ENCODE results near the gene RIT2. TPM values are rescaled to one million over a fixed set of nuclear protein-coding genes. Genes with fewer than 3 reads are reported as not detected.
"Not testable (repeated sequence)": the region's sequence is repeated elsewhere in the genome, so short reads cannot be mapped to it uniquely, and the experiment has no call there.

The RIT2 gene
- total RNA-seq, 2 donors from 2014 or later, result not detected

DNA sequence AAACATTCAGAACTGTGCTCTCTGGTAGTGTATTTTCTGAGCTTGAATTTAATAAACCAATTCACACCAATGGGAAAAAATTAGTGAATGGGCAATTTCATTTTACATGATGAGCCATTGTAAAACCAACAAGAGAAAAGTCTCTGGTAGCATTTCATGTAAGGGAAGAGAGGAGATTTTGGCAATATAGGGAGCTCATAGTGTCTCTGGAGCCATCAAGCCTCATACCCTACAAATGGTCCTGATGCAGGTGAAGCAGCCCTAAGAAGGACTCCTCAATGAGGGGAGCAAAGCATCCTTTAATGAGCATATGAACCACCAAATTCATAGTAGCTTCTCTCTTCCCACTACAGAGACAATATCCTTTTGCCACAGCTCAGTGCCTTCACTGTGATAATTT lies 373.0 kb downstream of the RIT2 start:
- Histone ChIP-seq H3K27me3 (no peaks in the 10 kb centered on the region), H3K9ac (ENCODE audit: low read depth in 2 of 2, low read length in 2 of 2) (no peak overlapping the region), H3K9me3 (no peaks in the 10 kb centered on the region), H3K4me3 (no peak overlapping the region), H3K36me3 (no peaks in the 10 kb centered on the region), H3K27ac (no peak overlapping the region), H3K4me1 (no peaks in the 10 kb centered on the region)
- no peak for DNase-seq
- intact Hi-C loops (cut with DNase I), result no loop called here
- no peak for TF ChIP-seq CTCF (IDR thresholded peaks at IDR 0.05)

GRCh38 chr18:42741805-42742347 lies 373.6 kb downstream of the RIT2 start:
- H3K36me3 ChIP-seq; H3K27me3 ChIP-seq; H3K9ac ChIP-seq (ENCODE audit: low read depth in 2 of 2, low read length in 2 of 2); H3K9me3 ChIP-seq; DNase-seq; H3K4me3 ChIP-seq; H3K27ac ChIP-seq; intact Hi-C loops (cut with DNase I); H3K4me1 ChIP-seq: not testable (repeated sequence)

- H3K4me1 ChIP-seq; H3K9me3 ChIP-seq; H3K27me3 ChIP-seq; intact Hi-C loops (cut with DNase I); H3K4me3 ChIP-seq; H3K27ac ChIP-seq; H3K36me3 ChIP-seq; DNase-seq; H3K9ac ChIP-seq (ENCODE audit: low read depth in 2 of 2, low read length in 2 of 2): not testable (repeated sequence)
Measured at GRCh38 chr18:42741299-42741698, 374.2 kb downstream of the RIT2 start.

DNA sequence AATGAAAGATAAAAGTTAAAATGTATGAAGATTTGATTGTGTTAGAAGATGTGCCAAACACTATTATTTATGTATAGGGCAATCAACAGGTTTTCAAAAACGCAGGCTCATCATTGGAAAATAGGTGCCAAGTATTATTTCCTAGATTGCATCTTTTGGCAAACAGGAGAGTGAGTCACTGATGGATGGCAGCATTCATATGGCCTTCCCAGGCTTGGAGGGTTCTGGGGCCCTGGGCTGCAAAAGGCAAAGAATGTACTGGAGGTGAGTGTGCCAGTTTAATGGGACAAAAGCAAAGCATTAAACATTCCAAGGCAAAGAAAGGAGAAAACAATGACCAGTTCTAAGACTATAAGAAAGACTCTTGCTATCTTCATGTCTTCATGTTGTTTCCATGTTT lies 379.4 kb downstream of the RIT2 start:
- Histone ChIP-seq H3K27ac (no peak overlapping the region), H3K9ac (ENCODE audit: low read depth in 2 of 2, low read length in 2 of 2) (no peak overlapping the region), H3K36me3 (no peaks in the 10 kb centered on the region), H3K9me3 (no peaks in the 10 kb centered on the region), H3K27me3 (no peaks in the 10 kb centered on the region), H3K4me1 (no peaks in the 10 kb centered on the region), H3K4me3 (no peak overlapping the region)
- DNase-seq, result no peak
- intact Hi-C loops (cut with DNase I), result no loop called here
- no peak for TF ChIP-seq CTCF (IDR thresholded peaks at IDR 0.05)

DNA sequence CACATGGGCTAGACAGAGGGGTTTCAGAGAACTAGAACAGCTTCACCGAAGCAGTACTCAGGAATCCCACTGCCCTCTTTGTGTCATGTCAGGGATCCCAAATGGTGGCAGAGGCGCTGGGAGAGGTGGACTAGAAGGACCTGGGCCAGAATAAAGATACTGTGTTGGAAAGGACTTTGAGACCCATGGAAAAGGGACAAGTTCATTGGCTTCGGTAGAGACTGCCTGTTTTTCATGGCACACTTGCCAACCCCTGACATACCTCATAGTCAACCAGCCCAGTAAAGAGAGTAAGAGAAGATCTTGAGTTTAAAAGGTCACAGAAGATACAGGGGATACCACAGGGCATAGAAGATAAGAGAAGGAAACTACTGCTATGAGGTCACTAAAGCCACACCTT lies 381.0 kb downstream of the RIT2 start:
- Histone ChIP-seq H3K4me1 (no peaks in the 10 kb centered on the region), H3K9ac (ENCODE audit: low read depth in 2 of 2, low read length in 2 of 2) (no peak overlapping the region), H3K27ac (no peak overlapping the region), H3K36me3 (no peaks in the 10 kb centered on the region), H3K9me3 (no peaks in the 10 kb centered on the region), H3K4me3 (no peak overlapping the region), H3K27me3 (no peaks in the 10 kb centered on the region)
- intact Hi-C loops (cut with DNase I), result no loop called here
- no peak for DNase-seq
- no peak for TF ChIP-seq CTCF (IDR thresholded peaks at IDR 0.05)

DNA sequence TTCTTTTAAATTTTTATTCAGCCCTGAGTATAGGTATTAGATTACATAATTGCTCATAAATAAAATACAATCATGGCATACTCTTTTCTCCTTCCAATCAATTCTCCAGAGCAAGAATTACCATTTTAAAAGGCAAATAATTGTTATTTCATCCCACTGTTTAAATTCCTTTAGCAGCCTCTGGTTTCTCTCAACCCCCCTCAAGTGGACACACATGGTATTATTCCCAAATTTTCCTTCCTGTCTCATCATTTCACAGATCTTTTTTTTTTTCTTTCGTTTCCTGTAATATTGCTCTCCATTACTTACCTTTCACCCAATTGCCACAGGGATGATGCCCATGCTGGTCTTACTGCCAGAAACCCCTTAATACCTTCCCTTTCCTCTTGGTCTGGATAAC lies 385.2 kb downstream of the RIT2 start:
- H3K27ac ChIP-seq, result no peak overlapping the region
- no peaks in the 10 kb centered on the region for H3K36me3 ChIP-seq
- intact Hi-C loops (cut with DNase I), result no loop called here
- no peak overlapping the region for H3K4me3 ChIP-seq
- no peaks in the 10 kb centered on the region for H3K9me3 ChIP-seq
- no peak overlapping the region for H3K9ac ChIP-seq (ENCODE audit: low read depth in 2 of 2, low read length in 2 of 2)
- no peak for TF ChIP-seq CTCF (IDR thresholded peaks at IDR 0.05)
- no peaks in the 10 kb centered on the region for H3K4me1 ChIP-seq
- DNase-seq, result no peak
- H3K27me3 ChIP-seq, result no peaks in the 10 kb centered on the region

DNA sequence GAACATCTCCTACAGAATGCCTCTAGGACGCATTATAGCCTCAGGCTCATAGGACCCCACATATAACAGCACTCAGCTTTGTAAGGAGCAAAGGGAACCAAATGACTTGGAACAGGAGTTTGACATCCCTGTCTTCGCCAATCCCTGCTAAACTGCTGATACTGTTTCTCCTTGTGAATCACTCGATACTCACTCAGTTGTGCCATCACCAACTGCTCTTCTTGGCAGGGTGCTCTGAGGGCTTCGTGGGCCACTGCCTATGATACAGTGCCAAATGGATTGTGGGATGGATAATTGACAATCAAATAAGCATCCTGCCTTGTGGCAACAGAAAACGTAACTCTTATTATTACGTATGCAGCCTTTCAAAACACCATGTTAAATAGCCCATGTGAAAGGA lies 396.3 kb downstream of the RIT2 start:
- no peak overlapping the region for H3K9ac ChIP-seq (ENCODE audit: low read depth in 2 of 2, low read length in 2 of 2)
- H3K9me3 ChIP-seq, result no peaks in the 10 kb centered on the region
- no peaks in the 10 kb centered on the region for H3K27me3 ChIP-seq
- TF ChIP-seq CTCF (IDR thresholded peaks at IDR 0.05), result no peak
- H3K4me1 ChIP-seq, result no peaks in the 10 kb centered on the region
- no peak for DNase-seq
- H3K27ac ChIP-seq, result no peak overlapping the region
- H3K4me3 ChIP-seq, result no peak overlapping the region
- intact Hi-C loops (cut with DNase I), result no loop called here
- no peaks in the 10 kb centered on the region for H3K36me3 ChIP-seq

All from colonic mucosa (tissue), 4 donors.